ENCODE data around the gene IDH3G.
A peak's percentile ranks its signal among the peaks of the same experiment; 100 is the strongest.
"Not testable (repeated sequence)": the region's sequence is repeated elsewhere in the genome, so short reads cannot be mapped to it uniquely, and the experiment has no call there.

IDH3G gene

GRCh38 chrX:153744210-153745066 lies 49.7 kb downstream of the IDH3G start:
- no peaks in the 10 kb centered on the region for H3K9me3 ChIP-seq (ENCODE audit: control insufficient read depth, insufficient read depth, low read depth, low read length)
- H3K27ac ChIP-seq (ENCODE audit: extremely low read depth, low read depth, low read length) = no peak overlapping the region
- H3K4me1 ChIP-seq (ENCODE audit: control insufficient read depth, insufficient read depth, low read length) = no peaks in the 10 kb centered on the region
- CTCF ChIA-PET = no interaction called here
- POLR2A ChIA-PET = no interaction called here
- TF ChIP-seq ZNF311 (tag by site-specific recombination; IDR thresholded peaks at IDR 0.05; ENCODE audit: borderline replicate concordance) = no peak
- no peak overlapping the region for H3K4me3 ChIP-seq (ENCODE audit: low read depth, low read length)
- peaks cover 0 to 9% of the 10 kb centered on the region in 2 experiments; a peak in 1 of 3 replicates for H3K36me3 ChIP-seq (ENCODE audit: control insufficient read depth in 2 of 2, insufficient read depth in 1 of 2, low read length in 2 of 2)

GRCh38 chrX:153743468-153744209 lies 50.5 kb downstream of the IDH3G start:
- H3K36me3 ChIP-seq (ENCODE audit: control insufficient read depth in 2 of 2, insufficient read depth in 1 of 2, low read length in 2 of 2); H3K4me1 ChIP-seq (ENCODE audit: control insufficient read depth, insufficient read depth, low read length); POLR2A ChIA-PET; H3K27ac ChIP-seq (ENCODE audit: extremely low read depth, low read depth, low read length); H3K9me3 ChIP-seq (ENCODE audit: control insufficient read depth, insufficient read depth, low read depth, low read length); H3K4me3 ChIP-seq (ENCODE audit: low read depth, low read length); CTCF ChIA-PET: not testable (repeated sequence)
- peak; percentile 90 for TF ChIP-seq KLF1 (tag by site-specific recombination; IDR thresholded peaks at IDR 0.05)

- CTCF ChIA-PET; H3K9me3 ChIP-seq (ENCODE audit: control insufficient read depth, insufficient read depth, low read depth, low read length); H3K4me1 ChIP-seq (ENCODE audit: control insufficient read depth, insufficient read depth, low read length); POLR2A ChIA-PET; H3K27ac ChIP-seq (ENCODE audit: extremely low read depth, low read depth, low read length); H3K4me3 ChIP-seq (ENCODE audit: low read depth, low read length): not testable (repeated sequence)
- H3K36me3 ChIP-seq (ENCODE audit: control insufficient read depth in 2 of 2, insufficient read depth in 1 of 2, low read length in 2 of 2) = peaks cover 0 to 11% of the 10 kb centered on the region in 2 experiments; a peak in 1 of 3 replicates
Observed at GRCh38 chrX:153742796-153743467, 51.2 kb downstream of the IDH3G start.

- H3K4me3 ChIP-seq (ENCODE audit: low read depth, low read length); H3K4me1 ChIP-seq (ENCODE audit: control insufficient read depth, insufficient read depth, low read length); POLR2A ChIA-PET; H3K9me3 ChIP-seq (ENCODE audit: control insufficient read depth, insufficient read depth, low read depth, low read length); CTCF ChIA-PET; H3K27ac ChIP-seq (ENCODE audit: extremely low read depth, low read depth, low read length): not testable (repeated sequence)
- H3K36me3 ChIP-seq (ENCODE audit: control insufficient read depth in 2 of 2, insufficient read depth in 1 of 2, low read length in 2 of 2) = peaks cover 0 to 13% of the 10 kb centered on the region in 2 experiments; a peak in 1 of 3 replicates
Observed at GRCh38 chrX:153742111-153742510, 52.1 kb downstream of the IDH3G start.

- H3K36me3 ChIP-seq (ENCODE audit: control insufficient read depth in 2 of 2, insufficient read depth in 1 of 2, low read length in 2 of 2) = peaks cover 0 to 20% of the 10 kb centered on the region in 2 experiments; a peak in 1 of 3 replicates
- H3K9me3 ChIP-seq (ENCODE audit: control insufficient read depth, insufficient read depth, low read depth, low read length) = no peaks in the 10 kb centered on the region
- H3K27ac ChIP-seq (ENCODE audit: extremely low read depth, low read depth, low read length) = no peak overlapping the region
- H3K4me3 ChIP-seq (ENCODE audit: low read depth, low read length) = no peak overlapping the region
- no peaks in the 10 kb centered on the region for H3K4me1 ChIP-seq (ENCODE audit: control insufficient read depth, insufficient read depth, low read length)
- ChIA-PET POLR2A (no interaction called here), CTCF (no interaction called here)
- TF ChIP-seq HOXA7 (CRISPR knock-in tag; IDR thresholded peaks at IDR 0.05; ENCODE audit: borderline replicate concordance) (no peak), ZNF155 (tag by site-specific recombination; IDR thresholded peaks at IDR 0.05) (no peak), ZNF112 (tag by site-specific recombination; IDR thresholded peaks at IDR 0.05) (no peak), ZNF513 (tag by site-specific recombination; IDR thresholded peaks at IDR 0.05) (no peak), ZNF239 (tag by site-specific recombination; IDR thresholded peaks at IDR 0.05) (no peak), ZBTB21 (tag by site-specific recombination; IDR thresholded peaks at IDR 0.05) (no peak), PRDM1 (tag by site-specific recombination; IDR thresholded peaks at IDR 0.05) (no peak), ZNF792 (tag by site-specific recombination; IDR thresholded peaks at IDR 0.05) (no peak), ZNF16 (tag by site-specific recombination; IDR thresholded peaks at IDR 0.05; ENCODE audit: low read depth) (no peak), ZFP69B (tag by site-specific recombination; IDR thresholded peaks at IDR 0.05) (no peak), ZNF184 (tag by site-specific recombination; IDR thresholded peaks at IDR 0.05) (no peak), ZNF169 (tag by site-specific recombination; IDR thresholded peaks at IDR 0.05) (no peak)
- TF ChIP-seq, protein P1, sequence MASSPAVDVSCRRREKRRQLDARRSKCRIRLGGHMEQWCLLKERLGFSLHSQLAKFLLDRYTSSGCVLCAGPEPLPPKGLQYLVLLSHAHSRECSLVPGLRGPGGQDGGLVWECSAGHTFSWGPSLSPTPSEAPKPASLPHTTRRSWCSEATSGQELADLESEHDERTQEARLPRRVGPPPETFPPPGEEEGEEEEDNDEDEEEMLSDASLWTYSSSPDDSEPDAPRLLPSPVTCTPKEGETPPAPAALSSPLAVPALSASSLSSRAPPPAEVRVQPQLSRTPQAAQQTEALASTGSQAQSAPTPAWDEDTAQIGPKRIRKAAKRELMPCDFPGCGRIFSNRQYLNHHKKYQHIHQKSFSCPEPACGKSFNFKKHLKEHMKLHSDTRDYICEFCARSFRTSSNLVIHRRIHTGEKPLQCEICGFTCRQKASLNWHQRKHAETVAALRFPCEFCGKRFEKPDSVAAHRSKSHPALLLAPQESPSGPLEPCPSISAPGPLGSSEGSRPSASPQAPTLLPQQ (tag by site-specific recombination; IDR thresholded peaks at IDR 0.05) = no peak
Observed at GRCh38 chrX:153741446-153741845, 52.7 kb downstream of the IDH3G start.

All from HEK293 (cell line).